SH-SY5Y (cell line): ENCODE data around the gene FMO5.

Source experiments
- GATA2 ChIP-seq: IDR thresholded peaks from 2 replicates; pipeline ENCODE4 v1.6.1; 2011; ENCODE audit warnings: mild to moderate bottlenecking, low read depth, low read length
- GATA3 ChIP-seq: IDR thresholded peaks from 2 replicates; pipeline ENCODE4 v1.6.1; 2011; ENCODE audit warnings: low read depth, mild to moderate bottlenecking, low read length, moderate library complexity

FMO5 gene

GRCh38 chr1:147225193-147225730 is at the start of gene FMO5:
Gene FMO5, minus strand, starts transcription at chr1:147225339. Its CDS starts 310 bp downstream, at chr1:147225029.
- no peak for TF ChIP-seq GATA3
- TF ChIP-seq GATA2: no peak

- TF ChIP-seq GATA3 (no peak), GATA2 (no peak)
Measured at GRCh38 chr1:147273409-147274336, 48.5 kb upstream of the FMO5 start.

- TF ChIP-seq GATA2 (no peak), GATA3 (no peak)
Measured at GRCh38 chr1:147272042-147272441, 46.9 kb upstream of the FMO5 start.

GRCh38 chr1:147270721-147271120 is 45.6 kb upstream of the FMO5 start:
- TF ChIP-seq GATA3 (no peak), GATA2 (no peak)

GRCh38 chr1:147267711-147268110 is 42.6 kb upstream of the FMO5 start:
- TF ChIP-seq GATA3 (no peak), GATA2 (no peak)

GRCh38 chr1:147266381-147266780 is 41.2 kb upstream of the FMO5 start:
- no peak for TF ChIP-seq GATA2
- TF ChIP-seq GATA3: no peak

- no peak for TF ChIP-seq GATA3
- no peak for TF ChIP-seq GATA2
Measured at GRCh38 chr1:147264158-147264768, 39.1 kb upstream of the FMO5 start.

- TF ChIP-seq GATA2: no peak
- no peak for TF ChIP-seq GATA3
Measured at GRCh38 chr1:147260956-147261355, 35.8 kb upstream of the FMO5 start.

- TF ChIP-seq GATA2 (no peak), GATA3 (no peak)
Measured at GRCh38 chr1:147252540-147252939, 27.4 kb upstream of the FMO5 start.

GRCh38 chr1:147247656-147248238 is 22.6 kb upstream of the FMO5 start:
- no peak for TF ChIP-seq GATA3
- no peak for TF ChIP-seq GATA2

GRCh38 chr1:147246910-147247655 is 21.9 kb upstream of the FMO5 start:
- TF ChIP-seq GATA2: no peak
- no peak for TF ChIP-seq GATA3

- TF ChIP-seq GATA3: no peak
- TF ChIP-seq GATA2: no peak
Measured at GRCh38 chr1:147246044-147246690, 21.0 kb upstream of the FMO5 start.

GRCh38 chr1:147245586-147246021 is 20.5 kb upstream of the FMO5 start:
- TF ChIP-seq GATA2 (no peak), GATA3 (no peak)

- TF ChIP-seq GATA3 (no peak), GATA2 (no peak)
Measured at GRCh38 chr1:147245129-147245528, 20.0 kb upstream of the FMO5 start.
